GM18870 (cell line): ENCODE measurements around the gene MSLN.

Source experiments
- ATAC-seq: cut with Tn5 transposase; IDR thresholded peaks from one replicate; pipeline ENCODE4 v1.9.1; 2021; ENCODE audit warnings: moderate library complexity; ENCODE audit not compliant: unreplicated experiment

Gene MSLN

GRCh38 chr16:788399-789126, 28.0 kb downstream of the MSLN start, which contains the start of gene CHTF18:
Gene CHTF18 (plus strand): TSS chr16:788620. CDS start chr16:788685, 65 bp downstream.
- ATAC-seq: no peak

- ATAC-seq: no peak
Measured at GRCh38 chr16:789191-789850, 28.8 kb downstream of the MSLN start.

- no peak for ATAC-seq
Measured at GRCh38 chr16:790086-790485, 29.6 kb downstream of the MSLN start.

DNA sequence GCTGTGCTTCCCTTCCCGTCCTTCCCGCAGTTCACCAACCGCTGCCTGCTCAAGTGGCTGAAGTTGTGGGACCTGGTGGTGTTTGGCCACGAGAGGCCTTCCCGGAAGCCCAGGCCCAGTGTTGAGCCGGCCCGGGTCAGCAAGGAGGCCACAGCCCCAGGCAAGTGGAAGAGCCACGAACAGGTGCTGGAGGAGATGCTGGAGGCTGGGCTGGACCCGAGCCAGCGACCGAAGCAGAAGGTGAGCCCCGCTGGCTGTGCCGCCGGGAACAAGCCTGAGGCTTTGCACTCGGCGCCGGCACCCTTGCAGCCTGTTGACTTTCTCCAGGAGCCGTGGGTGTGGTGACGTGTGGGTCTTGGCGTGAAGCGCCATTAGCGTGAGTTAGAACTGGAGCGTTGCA, 30.6 kb downstream of the MSLN start:
- no peak for ATAC-seq

DNA sequence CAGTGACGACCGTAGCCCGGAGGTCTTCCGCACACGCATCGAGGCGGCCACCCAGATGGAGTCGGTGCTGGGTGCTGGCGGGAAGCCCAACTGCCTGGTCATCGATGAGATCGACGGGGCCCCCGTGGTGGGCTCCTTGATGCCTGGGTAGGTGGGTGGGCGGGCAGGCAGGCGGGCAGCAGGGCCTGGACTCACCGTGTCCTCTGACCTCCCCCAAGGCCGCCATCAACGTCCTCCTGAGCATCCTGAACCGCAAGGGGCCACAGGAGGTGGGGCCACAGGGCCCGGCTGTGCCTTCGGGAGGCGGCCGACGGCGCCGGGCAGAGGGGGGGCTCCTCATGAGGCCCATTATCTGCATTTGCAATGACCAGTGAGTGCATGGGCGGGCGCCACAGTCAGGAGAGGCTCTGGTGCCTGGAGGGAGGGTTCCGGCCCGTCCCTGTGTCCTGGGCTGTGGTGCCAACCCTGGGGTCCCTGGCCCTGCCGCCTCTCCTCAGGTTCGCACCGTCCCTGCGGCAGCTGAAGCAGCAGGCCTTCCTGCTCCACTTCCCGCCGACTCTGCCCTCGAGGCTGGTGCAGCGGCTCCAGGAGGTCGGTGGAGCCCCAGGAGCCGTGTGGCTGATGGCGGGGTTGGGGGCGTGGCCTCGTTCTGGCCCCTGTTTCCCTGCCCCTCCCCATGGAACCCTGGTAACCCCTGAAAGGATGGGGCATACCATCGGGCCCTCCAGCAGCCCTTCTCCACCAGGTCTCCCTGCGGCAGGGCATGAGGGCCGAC, 31.9 kb downstream of the MSLN start:
- ATAC-seq: no peak

DNA sequence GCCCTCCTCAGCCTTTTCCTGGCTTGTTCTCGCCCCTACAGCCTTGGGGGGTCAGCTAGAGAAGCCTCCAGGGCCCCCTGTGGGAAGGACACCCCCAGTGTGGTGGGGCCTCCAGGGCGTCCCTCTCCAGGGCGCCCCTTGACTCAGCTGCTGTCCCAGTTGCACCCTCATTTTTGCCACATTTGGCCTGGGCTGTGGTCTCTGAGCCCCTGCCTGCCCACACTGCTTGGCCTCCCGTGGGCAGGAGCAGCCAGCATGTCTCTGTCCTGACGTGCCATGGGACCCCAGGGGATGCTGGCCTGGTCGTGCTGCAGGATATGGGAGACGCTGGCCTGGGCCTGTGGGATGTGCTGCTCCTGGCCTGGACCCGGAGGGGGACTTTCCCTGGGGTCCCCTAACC, 32.9 kb downstream of the MSLN start:
- ATAC-seq: no peak

DNA sequence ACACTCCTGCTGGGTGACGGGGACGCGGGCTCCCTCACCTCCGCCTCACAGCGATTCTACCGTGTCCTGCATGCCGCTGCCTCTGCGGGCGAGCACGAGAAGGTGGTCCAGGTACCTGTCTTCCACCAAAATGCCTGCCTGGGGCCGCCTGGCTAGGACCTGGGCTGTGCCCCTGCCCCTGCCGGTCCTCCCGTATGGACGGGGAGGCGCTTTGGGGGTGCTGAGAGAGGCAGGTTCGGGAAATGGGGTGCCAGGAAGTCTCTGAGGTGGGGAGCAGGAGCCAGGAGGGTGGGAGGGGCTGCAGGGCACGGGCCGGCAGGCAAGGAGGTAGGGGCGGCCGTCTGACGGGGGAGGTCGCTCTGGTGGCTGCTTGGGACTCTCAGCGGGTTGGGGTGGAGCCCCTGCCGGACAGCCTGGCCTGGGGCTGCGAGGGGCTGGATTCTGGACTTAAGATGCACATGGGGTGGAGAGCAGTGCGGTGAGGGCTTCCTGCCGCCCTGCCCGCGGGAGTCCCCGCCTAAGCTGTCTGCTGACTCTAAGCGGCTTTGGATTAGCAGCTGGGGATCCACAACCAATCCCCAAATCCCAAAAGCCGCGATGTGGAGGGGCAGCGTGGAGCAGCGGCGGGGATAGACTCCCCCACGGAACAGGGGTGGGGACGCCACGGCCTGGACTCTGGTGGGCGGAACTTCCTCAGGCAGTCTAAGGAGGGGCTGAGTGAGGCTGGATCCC, 33.7 kb downstream of the MSLN start:
- ATAC-seq: no peak

- ATAC-seq: no peak
Measured at GRCh38 chr16:794853-795466, 34.4 kb downstream of the MSLN start.

GRCh38 chr16:795580-796229, 35.2 kb downstream of the MSLN start:
- ATAC-seq: no peak

DNA sequence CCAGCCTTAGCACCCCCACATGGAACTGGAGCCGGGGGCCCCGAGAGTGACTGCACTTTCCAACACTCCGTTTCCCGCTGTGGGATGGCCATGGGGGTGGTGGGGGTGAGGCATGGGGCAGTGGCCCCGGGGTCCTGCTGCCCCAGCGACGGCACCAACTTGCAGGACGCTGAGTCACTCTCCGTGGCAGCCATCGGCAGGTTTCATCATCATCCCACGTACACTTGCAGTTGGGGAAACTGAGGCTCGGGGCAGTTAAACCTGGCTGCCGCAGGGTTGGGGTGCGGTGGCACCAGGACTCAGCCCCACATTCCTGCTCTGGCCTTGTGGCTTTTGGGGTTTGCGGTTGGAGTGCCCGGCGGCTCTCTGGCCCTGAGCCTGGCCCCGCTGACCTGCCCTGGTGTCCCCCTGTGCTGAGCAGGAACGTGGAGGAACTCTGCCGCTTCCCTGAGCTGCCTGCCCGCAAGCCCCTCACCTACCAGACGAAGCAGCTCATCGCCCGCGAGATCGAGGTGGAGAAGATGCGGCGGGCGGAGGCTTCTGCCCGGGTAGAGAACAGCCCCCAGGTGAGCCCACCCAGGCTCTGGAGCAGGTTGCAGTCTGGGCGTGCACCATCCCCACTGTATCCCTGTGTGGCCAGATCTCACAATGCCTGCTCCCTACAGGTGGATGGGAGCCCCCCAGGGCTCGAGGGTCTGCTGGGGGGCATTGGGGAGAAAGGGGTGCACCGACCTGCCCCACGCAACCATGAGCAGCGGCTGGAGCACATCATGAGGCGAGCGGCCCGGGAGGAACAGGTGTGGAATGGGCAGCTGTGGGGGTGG, 36.0 kb downstream of the MSLN start:
- ATAC-seq: no peak

GRCh38 chr16:797120-797420, 36.5 kb downstream of the MSLN start:
- ATAC-seq: no peak

DNA sequence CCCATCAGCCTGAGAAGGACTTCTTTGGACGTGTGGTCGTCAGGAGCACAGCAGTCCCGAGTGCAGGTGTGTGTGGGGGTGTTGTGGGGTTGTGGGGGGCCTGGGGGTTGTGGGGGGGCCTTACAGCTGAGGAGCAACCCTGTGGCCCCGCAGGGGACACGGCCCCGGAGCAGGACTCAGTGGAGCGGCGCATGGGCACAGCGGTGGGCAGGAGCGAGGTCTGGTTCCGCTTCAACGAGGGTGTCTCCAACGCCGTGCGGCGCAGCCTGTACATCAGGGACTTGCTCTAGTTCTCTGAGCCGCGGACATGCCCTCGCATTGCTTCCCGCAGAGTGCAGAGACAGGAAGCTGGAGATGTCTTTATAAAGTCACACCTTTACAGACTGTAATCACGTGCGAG, 37.2 kb downstream of the MSLN start:
- no peak for ATAC-seq

DNA sequence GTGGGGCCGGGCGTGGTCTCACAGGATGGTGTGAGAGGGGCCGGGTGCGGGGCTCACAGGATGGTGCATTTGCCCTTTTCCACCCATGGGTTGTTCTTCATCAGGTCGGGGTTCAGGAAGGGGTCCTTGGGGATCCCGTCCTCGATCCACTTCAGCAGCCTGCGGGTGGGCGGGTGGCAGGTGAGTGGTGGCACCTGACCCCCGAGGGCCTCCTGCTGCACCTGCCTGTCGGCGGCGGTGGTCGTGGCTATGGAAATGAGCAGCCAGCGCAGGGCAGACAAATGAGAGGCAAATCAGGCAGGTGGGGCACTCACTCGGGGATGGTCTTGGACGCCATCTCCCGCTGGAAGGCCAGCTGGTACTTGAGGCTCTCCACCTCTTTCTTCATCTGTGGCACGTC, 38.1 kb downstream of the MSLN start:
- no peak for ATAC-seq

GRCh38 chr16:799111-799947, 38.8 kb downstream of the MSLN start:
- ATAC-seq: no peak

- ATAC-seq: no peak
Measured at GRCh38 chr16:799948-800833, 39.7 kb downstream of the MSLN start, which contains the start of gene GNG13. Gene GNG13 (minus strand): TSS chr16:800734. CDS start chr16:799077, 1,657 bp downstream.

- no peak for ATAC-seq
Measured at GRCh38 chr16:800834-801511, 40.4 kb downstream of the MSLN start.
